ENCODE measurements around the gene FABP3. TPM values are rescaled to one million over a fixed set of nuclear protein-coding genes. Genes with fewer than 3 reads are reported as not detected.

FABP3 gene
- total RNA-seq, 1 donor from 2014 or later = 30.0 TPM

DNA sequence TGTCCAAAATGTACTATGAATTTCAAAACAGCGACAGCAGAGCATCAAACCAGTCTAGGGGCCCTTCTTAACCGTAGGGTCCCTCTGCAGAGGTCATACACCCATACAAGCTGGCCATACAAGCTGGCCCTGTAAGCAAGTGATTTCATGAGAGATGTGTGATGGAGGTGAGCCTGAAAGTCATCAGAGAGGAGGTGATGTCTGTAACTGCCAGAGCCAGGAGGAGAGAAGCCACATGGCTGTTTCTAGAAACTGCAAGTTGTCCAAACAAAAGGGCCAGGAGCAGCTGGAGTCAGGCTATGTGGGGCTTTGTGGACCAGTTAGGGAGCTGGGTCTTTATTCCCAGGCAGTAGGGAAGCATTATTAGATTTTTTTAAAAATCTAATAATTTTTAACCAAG, 25.4 kb upstream of the FABP3 start:
- peaks cover 4% of the 10 kb centered on the region for H3K27me3 Mint-ChIP-seq (ENCODE audit: unreplicated experiment)
- no peaks in the 10 kb centered on the region for H3K9me3 Mint-ChIP-seq (ENCODE audit: unreplicated experiment)
- no peak for TF ChIP-seq CTCF (IDR thresholded peaks at IDR 0.05)
- H3K4me1 Mint-ChIP-seq (ENCODE audit: unreplicated experiment) = peaks cover 7% of the 10 kb centered on the region
- no peak overlapping the region for H3K4me3 Mint-ChIP-seq (ENCODE audit: unreplicated experiment)
- H3K36me3 Mint-ChIP-seq (ENCODE audit: unreplicated experiment) = no peaks in the 10 kb centered on the region
- H3K27ac Mint-ChIP-seq (ENCODE audit: unreplicated experiment) = no peak overlapping the region
- DNase-seq (ENCODE audit: extremely low spot score, unreplicated experiment) = no peak

DNA sequence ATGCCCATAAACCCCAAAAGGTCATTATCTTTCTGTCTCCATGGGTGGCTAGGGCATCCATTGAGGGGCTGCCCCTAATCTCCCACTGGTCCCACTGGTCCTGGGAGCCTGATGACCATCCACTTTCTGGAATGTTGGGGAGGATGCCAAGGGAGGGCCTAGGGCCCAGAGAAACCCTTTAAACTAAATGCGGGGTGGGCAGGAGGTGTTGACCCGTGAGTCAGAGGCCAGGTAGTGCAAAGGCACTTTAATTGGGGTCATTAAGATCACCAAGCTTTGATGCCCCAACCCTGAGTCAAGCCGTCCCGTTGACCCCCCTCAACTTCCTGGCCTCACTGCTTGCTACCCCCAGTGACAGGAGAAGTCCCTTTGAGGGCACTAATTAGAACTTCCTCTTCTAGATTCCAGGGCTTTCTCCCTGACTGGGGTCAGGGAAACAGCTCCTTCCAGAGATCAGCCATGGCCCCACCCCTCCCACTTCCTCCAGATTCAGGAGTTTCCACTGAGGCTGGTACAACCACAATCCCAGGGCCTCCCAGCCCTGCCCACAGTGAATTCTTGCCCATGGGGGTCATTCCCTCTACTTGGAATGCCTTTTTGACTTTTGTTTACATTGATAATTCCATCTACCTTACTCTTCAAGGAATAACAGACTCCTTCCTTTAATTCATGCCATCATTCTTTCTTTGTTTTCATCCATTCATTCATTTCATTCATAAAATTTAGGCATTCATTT, 24.7 kb upstream of the FABP3 start:
- no peak for TF ChIP-seq CTCF (IDR thresholded peaks at IDR 0.05)
- peaks cover 7% of the 10 kb centered on the region for H3K4me1 Mint-ChIP-seq (ENCODE audit: unreplicated experiment)

GRCh38 chr1:31396633-31397351, 23.9 kb upstream of the FABP3 start:
- H3K9me3 Mint-ChIP-seq (ENCODE audit: unreplicated experiment) = no peaks in the 10 kb centered on the region
- H3K27ac Mint-ChIP-seq (ENCODE audit: unreplicated experiment) = no peak overlapping the region
- TF ChIP-seq CTCF (IDR thresholded peaks at IDR 0.05) = peak; percentile 37
- no peak overlapping the region for H3K4me3 Mint-ChIP-seq (ENCODE audit: unreplicated experiment)
- H3K27me3 Mint-ChIP-seq (ENCODE audit: unreplicated experiment) = peaks cover 4% of the 10 kb centered on the region
- no peak for DNase-seq (ENCODE audit: extremely low spot score, unreplicated experiment)
- H3K36me3 Mint-ChIP-seq (ENCODE audit: unreplicated experiment) = no peaks in the 10 kb centered on the region
- peaks cover 7% of the 10 kb centered on the region for H3K4me1 Mint-ChIP-seq (ENCODE audit: unreplicated experiment)

More for the DNA sequence above, 24.7 kb upstream of the FABP3 start:
- H3K36me3 Mint-ChIP-seq (ENCODE audit: unreplicated experiment) = no peaks in the 10 kb centered on the region
- no peak overlapping the region for H3K4me3 Mint-ChIP-seq (ENCODE audit: unreplicated experiment)
- peaks cover 4% of the 10 kb centered on the region for H3K27me3 Mint-ChIP-seq (ENCODE audit: unreplicated experiment)
- no peak for DNase-seq (ENCODE audit: extremely low spot score, unreplicated experiment)
- no peak overlapping the region for H3K27ac Mint-ChIP-seq (ENCODE audit: unreplicated experiment)
- H3K9me3 Mint-ChIP-seq (ENCODE audit: unreplicated experiment) = no peaks in the 10 kb centered on the region

DNA sequence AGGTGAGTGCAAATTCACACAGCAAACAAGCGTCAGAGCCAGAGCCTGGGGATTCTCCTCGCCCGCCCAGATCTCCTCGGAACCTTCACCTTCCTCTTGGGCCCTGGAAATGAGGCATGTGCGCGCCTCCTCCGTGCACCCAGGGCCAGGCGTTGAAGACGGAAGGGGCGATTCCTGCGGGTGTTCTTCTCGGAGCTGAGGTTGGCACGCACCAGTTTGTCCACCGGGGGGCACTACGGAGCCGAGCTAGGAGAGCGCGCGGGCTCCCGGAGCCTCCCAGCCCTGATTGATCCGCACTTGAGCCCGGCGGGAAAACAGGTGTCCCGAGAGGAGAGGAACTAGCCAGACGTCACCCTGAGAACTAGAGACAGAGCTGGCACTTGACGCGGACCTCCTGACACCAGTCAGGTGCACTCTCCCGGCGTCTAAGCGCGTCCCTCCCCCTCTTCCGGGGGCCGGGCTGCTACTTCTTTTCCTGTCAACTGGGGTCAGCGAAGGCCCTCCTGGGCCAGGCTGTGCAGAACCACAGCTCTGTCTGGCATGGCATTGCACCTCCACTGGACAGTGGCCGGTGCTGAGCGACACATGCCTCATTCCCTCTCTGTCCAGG, 21.8 kb upstream of the FABP3 start:
- Mint-ChIP-seq H3K4me1 (ENCODE audit: unreplicated experiment) (peaks cover 7% of the 10 kb centered on the region), H3K4me3 (ENCODE audit: unreplicated experiment) (peak overlapping the region; percentile 65), H3K9me3 (ENCODE audit: unreplicated experiment) (no peaks in the 10 kb centered on the region), H3K27ac (ENCODE audit: unreplicated experiment) (no peak overlapping the region), H3K27me3 (ENCODE audit: unreplicated experiment) (no peaks in the 10 kb centered on the region), H3K36me3 (ENCODE audit: unreplicated experiment) (no peaks in the 10 kb centered on the region)
- peak; percentile 94 for TF ChIP-seq CTCF (IDR thresholded peaks at IDR 0.05)
- peak; percentile 91 for DNase-seq (ENCODE audit: extremely low spot score, unreplicated experiment)

DNA sequence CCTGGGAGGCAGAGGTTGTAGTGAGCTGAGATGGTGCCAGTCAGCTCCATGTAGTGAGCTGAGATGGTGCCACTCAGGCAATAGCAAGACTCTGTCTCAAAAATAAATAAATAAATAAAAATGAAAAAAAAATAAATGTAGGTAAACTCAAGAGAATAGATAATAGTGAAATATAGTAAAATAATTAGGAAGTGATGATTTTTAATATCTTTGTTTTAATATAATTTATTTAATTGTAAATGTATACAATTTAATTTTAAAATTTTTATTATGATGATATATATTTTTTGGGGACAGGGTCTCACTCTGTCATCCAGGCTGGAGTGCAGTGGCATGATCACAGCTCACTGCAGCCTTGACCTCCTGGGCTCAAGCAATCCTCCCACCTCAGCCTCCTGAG, 20.6 kb upstream of the FABP3 start:
- Mint-ChIP-seq H3K9me3 (ENCODE audit: unreplicated experiment) (no peaks in the 10 kb centered on the region), H3K4me3 (ENCODE audit: unreplicated experiment) (no peak overlapping the region), H3K27me3 (ENCODE audit: unreplicated experiment) (no peaks in the 10 kb centered on the region), H3K27ac (ENCODE audit: unreplicated experiment) (no peak overlapping the region), H3K36me3 (ENCODE audit: unreplicated experiment) (no peaks in the 10 kb centered on the region), H3K4me1 (ENCODE audit: unreplicated experiment) (peaks cover 7% of the 10 kb centered on the region)
- no peak for DNase-seq (ENCODE audit: extremely low spot score, unreplicated experiment)
- TF ChIP-seq CTCF (IDR thresholded peaks at IDR 0.05) = no peak

All from osteocyte (in vitro differentiated cells).